Peyer's patch (tissue), 4 donors: Measurements from ENCODE around the gene DIPK2A. TPM values are rescaled to one million over a fixed set of nuclear protein-coding genes. Genes with fewer than 3 reads are reported as not detected.

ENCODE experiments used
- DNase-seq, 3 donors: peaks; one replicate each; pipeline ENCODE4 v3.0.0-alpha.2; 2017 to 2019
- H3K27ac ChIP-seq, 4 donors: fragments of 200-600 bp; sonication (generic); one replicate each; pipeline ENCODE4 v1.5.1; 2016 to 2019
- H3K27me3 ChIP-seq, 2 donors: fragments of 200-600 bp; sonication (generic); one replicate each; pipeline ENCODE4 v1.5.1; 2019
- H3K36me3 ChIP-seq, 3 donors: fragments of 200-600 bp; sonication (generic); one replicate each; pipeline ENCODE4 v1.5.1; 2016 to 2019
- H3K4me1 ChIP-seq, 4 donors: fragments of 200-600 bp; sonication (generic); one replicate each; pipeline ENCODE4 v1.5.1; 2016 to 2019
- H3K4me3 ChIP-seq, 4 donors: fragments of 200-600 bp; sonication (generic); 1 replicate in 3 of 4; 2 replicates in 1 of 4; pipeline ENCODE4 v1.5.1; 2016 to 2019; ENCODE audit warnings: mild to moderate bottlenecking in 1 of 4
- H3K9me3 ChIP-seq, 4 donors: fragments of 200-600 bp; sonication (generic); one replicate each; pipeline ENCODE4 v1.5.1; 2016 to 2019; ENCODE audit warnings: mild to moderate bottlenecking in 1 of 4
- POLR2A ChIP-seq, 2 donors: fragments of 450-650 bp; IDR thresholded peaks; one replicate each; pipeline ENCODE4 v1.5.1; 2017; ENCODE audit warnings: antibody characterized with exemption in 2 of 2, mild to moderate bottlenecking in 2 of 2, moderate library complexity in 2 of 2
- total RNA-seq, 4 donors: library from RNA; depleted of rRNA; stranded (reverse); fragments of >200 nt; gene quantifications; one replicate each; pipeline ENCODE4 v1.1.0, GENCODE V29; 2016
- TF ChIP-seq, protein P1 (sequence below), 6 experiments: fragments of 450-650 bp in 4 of 6; fragments of 200-600 bp in 2 of 6; sonication (generic) in 1 of 6; IDR thresholded peaks; one replicate each; pipeline ENCODE4 v1.5.1; 2017 to 2019; ENCODE audit warnings: antibody characterized with exemption in 6 of 6, mild to moderate bottlenecking in 3 of 6, moderate library complexity in 1 of 6

Gene DIPK2A
- total RNA-seq, 4 donors from 2014 or later: 9.1 to 47.2 (median 29.4) TPM

DNA sequence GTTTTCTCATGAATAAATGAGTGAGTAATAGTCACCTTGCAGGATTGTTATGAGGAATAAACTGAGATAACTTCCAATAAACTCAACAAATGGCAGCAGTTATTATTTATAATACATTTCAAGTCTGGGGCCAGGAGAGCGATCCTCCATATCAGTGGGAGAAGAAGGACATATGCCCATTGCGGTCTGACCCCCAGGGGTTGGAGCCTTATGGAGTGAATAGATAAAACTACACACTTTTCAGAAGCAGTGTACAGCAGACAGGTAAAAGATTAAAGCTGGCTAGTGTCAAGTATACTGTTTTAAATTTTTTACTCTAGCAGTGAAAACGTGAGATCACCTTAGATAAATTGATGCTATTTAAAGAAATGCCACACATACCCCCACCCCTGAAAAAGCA lies 43.5 kb downstream of the DIPK2A start:
- Histone ChIP-seq H3K9me3 (no peaks in the 10 kb centered on the region), H3K27ac (no peak overlapping the region), H3K4me3 (no peak overlapping the region), H3K4me1 (no peaks in the 10 kb centered on the region), H3K36me3 (no peaks in the 10 kb centered on the region), H3K27me3 (no peaks in the 10 kb centered on the region)
- TF ChIP-seq, protein P1, sequence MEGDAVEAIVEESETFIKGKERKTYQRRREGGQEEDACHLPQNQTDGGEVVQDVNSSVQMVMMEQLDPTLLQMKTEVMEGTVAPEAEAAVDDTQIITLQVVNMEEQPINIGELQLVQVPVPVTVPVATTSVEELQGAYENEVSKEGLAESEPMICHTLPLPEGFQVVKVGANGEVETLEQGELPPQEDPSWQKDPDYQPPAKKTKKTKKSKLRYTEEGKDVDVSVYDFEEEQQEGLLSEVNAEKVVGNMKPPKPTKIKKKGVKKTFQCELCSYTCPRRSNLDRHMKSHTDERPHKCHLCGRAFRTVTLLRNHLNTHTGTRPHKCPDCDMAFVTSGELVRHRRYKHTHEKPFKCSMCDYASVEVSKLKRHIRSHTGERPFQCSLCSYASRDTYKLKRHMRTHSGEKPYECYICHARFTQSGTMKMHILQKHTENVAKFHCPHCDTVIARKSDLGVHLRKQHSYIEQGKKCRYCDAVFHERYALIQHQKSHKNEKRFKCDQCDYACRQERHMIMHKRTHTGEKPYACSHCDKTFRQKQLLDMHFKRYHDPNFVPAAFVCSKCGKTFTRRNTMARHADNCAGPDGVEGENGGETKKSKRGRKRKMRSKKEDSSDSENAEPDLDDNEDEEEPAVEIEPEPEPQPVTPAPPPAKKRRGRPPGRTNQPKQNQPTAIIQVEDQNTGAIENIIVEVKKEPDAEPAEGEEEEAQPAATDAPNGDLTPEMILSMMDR (IDR thresholded peaks at IDR 0.05): no peak
- no peak for TF ChIP-seq POLR2A (IDR thresholded peaks at IDR 0.05)
- DNase-seq: no peak

DNA sequence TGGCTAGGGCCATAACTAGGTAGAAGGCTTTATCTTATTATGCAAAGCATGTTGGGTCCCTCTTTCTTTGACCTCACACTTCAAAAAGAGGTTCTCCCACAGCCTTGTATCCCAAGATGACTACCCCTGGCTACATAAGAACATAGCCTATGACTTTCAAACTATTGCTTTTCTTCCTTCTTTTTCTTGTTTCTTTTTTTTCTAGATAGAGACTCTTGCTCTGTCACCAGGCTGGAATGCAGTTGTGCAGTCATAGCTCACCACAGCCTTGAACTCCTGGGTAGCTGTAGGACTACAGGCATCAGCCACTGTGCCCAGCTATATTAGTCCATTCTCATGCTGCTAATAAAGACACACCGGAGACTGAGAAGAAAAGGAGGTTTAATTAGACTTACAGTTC lies 47.2 kb downstream of the DIPK2A start:
- DNase-seq: no peak
- no peaks in the 10 kb centered on the region for H3K9me3 ChIP-seq
- H3K4me3 ChIP-seq: no peak overlapping the region
- no peaks in the 10 kb centered on the region for H3K4me1 ChIP-seq
- no peak overlapping the region for H3K27ac ChIP-seq
- no peaks in the 10 kb centered on the region for H3K27me3 ChIP-seq
- TF ChIP-seq, protein P1 (IDR thresholded peaks at IDR 0.05): no peak
- no peak for TF ChIP-seq POLR2A (IDR thresholded peaks at IDR 0.05)
- no peaks in the 10 kb centered on the region for H3K36me3 ChIP-seq

Other genes starting within 250 kb of the DIPK2A start
- 10 to 100 TPM in 1 of 4 donors, 1 to 10 TPM in 3; 2.1 to 40.4 (median 7.2) TPM for gene SLC9A9, start 123.4 kb upstream of the DIPK2A start, total RNA-seq